Fibroblast of lung (primary cell): ENCODE results near the gene OR6N1. TPM values are rescaled to one million over a fixed set of nuclear protein-coding genes. Genes with fewer than 3 reads are reported as not detected.

Experiments
- DNase-seq, 2 donors: peaks; one replicate each; pipeline versions ENCODE4 v3.0.0 to v3.0.0-alpha.2; 2010; ENCODE audit warnings: low read depth in 2 of 2
- H2AFZ ChIP-seq: 2 replicates; pipeline ENCODE4 v1.5.1; 2012; ENCODE audit warnings: low read length, control low read depth, inconsistent platforms
- H3K27ac ChIP-seq: 2 replicates; pipeline ENCODE4 v1.5.1; 2011; ENCODE audit warnings: low read length, control low read depth; ENCODE audit not compliant: insufficient read depth
- H3K27me3 ChIP-seq: 2 replicates; pipeline ENCODE4 v1.5.1; 2011; ENCODE audit warnings: mild to moderate bottlenecking, low read length; ENCODE audit not compliant: control insufficient read depth, insufficient read depth
- H3K36me3 ChIP-seq: 2 replicates; pipeline ENCODE4 v1.5.1; 2011; ENCODE audit warnings: low read length; ENCODE audit not compliant: control insufficient read depth, insufficient read depth
- H3K4me1 ChIP-seq: 2 replicates; pipeline ENCODE4 v1.5.1; 2011; ENCODE audit warnings: low read length; ENCODE audit not compliant: control insufficient read depth, insufficient read depth; ENCODE audit errors: extremely low read depth
- H3K4me2 ChIP-seq: 2 replicates; pipeline ENCODE4 v1.5.1; 2011; ENCODE audit warnings: low read length, control low read depth; ENCODE audit not compliant: insufficient read depth; ENCODE audit errors: extremely low read depth
- H3K4me3 ChIP-seq, 4 experiments: fragments of 200-600 bp in 1 of 4; sonication (generic) in 1 of 4; replicated peaks in 1 of 4; 2 replicates each; pipeline ENCODE4 v1.5.1; 2011 to 2016; ENCODE audit warnings: low read length in 4 of 4, low read depth in 3 of 4, mild to moderate bottlenecking in 3 of 4, control low read depth in 2 of 4, inconsistent platforms in 1 of 4, mixed read lengths in 1 of 4; ENCODE audit not compliant: insufficient read depth in 1 of 4; ENCODE audit errors: control extremely low read depth in 1 of 4
- H3K79me2 ChIP-seq: 2 replicates; pipeline ENCODE4 v1.5.1; 2012; ENCODE audit warnings: mild to moderate bottlenecking, low read length, inconsistent platforms; ENCODE audit not compliant: control insufficient read depth, insufficient read depth
- H3K9ac ChIP-seq: 2 replicates; pipeline ENCODE4 v1.5.1; 2011; ENCODE audit warnings: mild to moderate bottlenecking, low read length, control low read depth; ENCODE audit not compliant: insufficient read depth
- H3K9me3 ChIP-seq: 2 replicates; pipeline ENCODE4 v1.5.1; 2012; ENCODE audit warnings: low read depth, low read length; ENCODE audit not compliant: control insufficient read depth, insufficient read depth
- H4K20me1 ChIP-seq: 2 replicates; pipeline ENCODE4 v1.5.1; 2011; ENCODE audit warnings: low read length; ENCODE audit not compliant: control insufficient read depth, insufficient read depth; ENCODE audit errors: extremely low read depth
- EZH2 ChIP-seq: IDR thresholded peaks from 2 replicates; pipeline ENCODE4 v1.5.1; 2012; ENCODE audit warnings: low read length, control low read depth, mild to moderate bottlenecking; ENCODE audit errors: missing control alignments
- polyA plus RNA-seq, 2 donors: library from polyadenylated mRNA; depleted of rRNA in 1 of 2; stranded (reverse) in 1 of 2; unstranded in 1 of 2; fragments of >200 nt; gene quantifications; 2 replicates each; pipeline ENCODE4 v1.2.1, GENCODE V29; 2011 to 2012; ENCODE audit warnings: missing spikeins in 1 of 2
- total RNA-seq: library from RNA; depleted of rRNA; stranded (reverse); fragments of >200 nt; gene quantifications from 2 replicates; pipeline ENCODE4 v1.2.1, GENCODE V29; 2014
- TF ChIP-seq, protein P1 (sequence below), 2 donors: IDR thresholded peaks in 1 of 2; conservative IDR thresholded peaks in 1 of 2; 1 replicate in 1 of 2; 2 replicates in 1 of 2; pipeline ENCODE4 v1.5.1; 2011 to 2012; ENCODE audit warnings: low read length in 2 of 2, control low read depth in 1 of 2, inconsistent platforms in 1 of 2, low read depth in 1 of 2, mild to moderate bottlenecking in 1 of 2

Gene OR6N1
- total and polyA plus RNA-seq, 2 donors (not counting 1 experiment from before 2014, with no cell fraction given): not detected

GRCh38 chr1:158800526-158800925 lies 28.5 kb upstream of the OR6N1 start:
- Histone ChIP-seq H3K36me3 (no peaks in the 10 kb centered on the region), H2AFZ (no peak overlapping the region), H3K27ac (no peak overlapping the region), H3K27me3 (no peaks in the 10 kb centered on the region), H3K9ac (no peak overlapping the region), H3K79me2 (no peaks in the 10 kb centered on the region), H3K4me3 (no peak overlapping the region), H3K9me3 (no peaks in the 10 kb centered on the region), H4K20me1 (no peaks in the 10 kb centered on the region), H3K4me1 (no peaks in the 10 kb centered on the region), H3K4me2 (no peak overlapping the region)
- no peak for TF ChIP-seq EZH2
- TF ChIP-seq, protein P1, sequence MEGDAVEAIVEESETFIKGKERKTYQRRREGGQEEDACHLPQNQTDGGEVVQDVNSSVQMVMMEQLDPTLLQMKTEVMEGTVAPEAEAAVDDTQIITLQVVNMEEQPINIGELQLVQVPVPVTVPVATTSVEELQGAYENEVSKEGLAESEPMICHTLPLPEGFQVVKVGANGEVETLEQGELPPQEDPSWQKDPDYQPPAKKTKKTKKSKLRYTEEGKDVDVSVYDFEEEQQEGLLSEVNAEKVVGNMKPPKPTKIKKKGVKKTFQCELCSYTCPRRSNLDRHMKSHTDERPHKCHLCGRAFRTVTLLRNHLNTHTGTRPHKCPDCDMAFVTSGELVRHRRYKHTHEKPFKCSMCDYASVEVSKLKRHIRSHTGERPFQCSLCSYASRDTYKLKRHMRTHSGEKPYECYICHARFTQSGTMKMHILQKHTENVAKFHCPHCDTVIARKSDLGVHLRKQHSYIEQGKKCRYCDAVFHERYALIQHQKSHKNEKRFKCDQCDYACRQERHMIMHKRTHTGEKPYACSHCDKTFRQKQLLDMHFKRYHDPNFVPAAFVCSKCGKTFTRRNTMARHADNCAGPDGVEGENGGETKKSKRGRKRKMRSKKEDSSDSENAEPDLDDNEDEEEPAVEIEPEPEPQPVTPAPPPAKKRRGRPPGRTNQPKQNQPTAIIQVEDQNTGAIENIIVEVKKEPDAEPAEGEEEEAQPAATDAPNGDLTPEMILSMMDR (conservative IDR thresholded peaks at IDR 0.05 in 1 of 2, IDR thresholded peaks at IDR 0.05 in 1 of 2; ENCODE audit: low read depth in 1 of 2, low read length in 2 of 2): no peak
- no peak for DNase-seq

DNA sequence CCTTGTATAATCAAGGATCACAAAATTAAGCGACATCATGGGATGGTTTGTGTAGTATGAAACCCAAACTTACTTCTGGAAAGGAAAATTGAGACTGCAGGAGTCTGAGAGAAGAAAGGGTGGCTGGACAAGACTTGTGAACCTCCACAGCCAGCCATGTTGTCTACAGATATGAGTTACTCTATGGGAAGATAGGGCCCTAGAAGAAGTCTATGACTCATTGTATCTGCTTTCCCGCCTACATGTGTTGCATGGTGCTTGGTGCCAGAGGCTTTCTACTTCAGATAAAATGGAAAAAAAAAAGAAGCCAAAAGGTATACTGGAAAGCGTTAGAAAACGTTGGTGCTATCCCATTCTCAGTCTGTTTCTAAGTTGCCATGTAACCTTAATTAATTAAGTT lies 27.7 kb upstream of the OR6N1 start:
- Histone ChIP-seq H3K27ac (no peak overlapping the region), H3K27me3 (no peaks in the 10 kb centered on the region), H3K36me3 (no peaks in the 10 kb centered on the region), H2AFZ (no peak overlapping the region), H3K4me2 (no peak overlapping the region), H3K4me3 (no peak overlapping the region), H3K9me3 (no peaks in the 10 kb centered on the region), H3K4me1 (no peaks in the 10 kb centered on the region), H3K9ac (no peak overlapping the region), H3K79me2 (no peaks in the 10 kb centered on the region), H4K20me1 (no peaks in the 10 kb centered on the region)
- DNase-seq: no peak
- no peak for TF ChIP-seq EZH2
- TF ChIP-seq, protein P1 (conservative IDR thresholded peaks at IDR 0.05 in 1 of 2, IDR thresholded peaks at IDR 0.05 in 1 of 2; ENCODE audit: low read depth in 1 of 2, low read length in 2 of 2): no peak

DNA sequence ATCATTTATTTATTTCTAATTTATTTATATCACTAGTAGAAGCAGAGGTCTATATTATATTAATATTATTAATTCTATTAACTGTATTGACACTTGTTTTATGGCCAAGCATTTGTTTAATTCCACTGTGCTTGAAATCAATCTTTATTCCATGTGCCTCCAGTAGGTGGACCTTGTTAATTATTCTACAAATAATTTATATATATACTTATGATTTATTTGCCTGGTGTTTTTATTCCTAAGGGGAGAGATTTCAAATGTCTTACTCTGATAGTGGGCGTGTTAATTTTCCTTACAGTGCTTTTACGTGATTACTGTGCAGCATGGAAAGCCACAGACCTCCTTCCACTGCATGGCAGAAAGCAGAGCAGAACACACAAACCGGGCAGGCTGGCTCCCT lies 26.5 kb upstream of the OR6N1 start:
- no peak overlapping the region for H3K27ac ChIP-seq
- no peak for DNase-seq
- TF ChIP-seq, protein P1 (conservative IDR thresholded peaks at IDR 0.05 in 1 of 2, IDR thresholded peaks at IDR 0.05 in 1 of 2; ENCODE audit: low read depth in 1 of 2, low read length in 2 of 2): no peak
- no peak for TF ChIP-seq EZH2
- no peak overlapping the region for H2AFZ ChIP-seq
- no peaks in the 10 kb centered on the region for H4K20me1 ChIP-seq
- H3K4me1 ChIP-seq: no peaks in the 10 kb centered on the region
- H3K9ac ChIP-seq: no peak overlapping the region
- H3K9me3 ChIP-seq: no peaks in the 10 kb centered on the region
- H3K4me2 ChIP-seq: no peak overlapping the region
- no peaks in the 10 kb centered on the region for H3K27me3 ChIP-seq
- no peaks in the 10 kb centered on the region for H3K79me2 ChIP-seq
- H3K36me3 ChIP-seq: no peaks in the 10 kb centered on the region
- no peak overlapping the region for H3K4me3 ChIP-seq
